ENCODE data around the gene CIAO2B.

Gene CIAO2B

DNA sequence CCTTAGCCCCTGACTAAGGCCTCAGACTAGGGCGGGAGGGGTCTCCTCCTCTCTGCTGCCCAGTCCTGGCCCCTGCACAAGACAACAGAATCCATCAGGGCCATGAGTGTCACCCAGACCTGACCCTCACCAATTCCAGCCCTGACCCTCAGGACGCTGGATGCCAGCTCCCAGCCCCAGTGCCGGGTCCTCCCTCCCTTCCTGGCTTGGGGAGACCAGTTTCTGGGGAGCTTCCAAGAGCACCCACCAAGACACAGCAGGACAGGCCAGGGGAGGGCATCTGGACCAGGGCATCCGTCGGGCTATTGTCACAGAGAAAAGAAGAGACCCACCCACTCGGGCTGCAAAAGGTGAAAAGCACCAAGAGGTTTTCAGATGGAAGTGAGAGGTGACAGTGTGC, 39.5 kb upstream of the CIAO2B start:
- Histone ChIP-seq H3K27me3 (ENCODE audit: insufficient read depth, low read length, poor library complexity, severe bottlenecking) (no peaks in the 10 kb centered on the region), H3K4me2 (ENCODE audit: low read depth, low read length, poor library complexity, severe bottlenecking) (no peak overlapping the region), H3K4me3 (ENCODE audit: low read length, poor library complexity, severe bottlenecking) (no peak overlapping the region), H3K79me2 (ENCODE audit: insufficient read depth, low read length) (no peaks in the 10 kb centered on the region), H3K9ac (ENCODE audit: low read depth, low read length, poor library complexity, severe bottlenecking) (no peak overlapping the region), H3K9me3 (ENCODE audit: insufficient read depth, low read depth, low read length) (no peaks in the 10 kb centered on the region), H3K4me1 (ENCODE audit: insufficient read depth, low read length, poor library complexity, severe bottlenecking) (peaks cover 5% of the 10 kb centered on the region), H4K20me1 (ENCODE audit: insufficient read depth, low read length, poor library complexity, severe bottlenecking) (no peaks in the 10 kb centered on the region), H3K9me2 (replicated peaks; ENCODE audit: low read depth, low read length) (no peaks in the 10 kb centered on the region), H2AFZ (ENCODE audit: low read length) (no peak overlapping the region), H3K36me3 (ENCODE audit: insufficient read depth, low read length) (no peaks in the 10 kb centered on the region), H3F3A (ENCODE audit: low read depth) (no peaks in the 10 kb centered on the region)
- TF ChIP-seq EZH2phosphoT487 (IDR thresholded peaks at IDR 0.05; ENCODE audit: borderline replicate concordance): no peak
- TF ChIP-seq, protein P1, sequence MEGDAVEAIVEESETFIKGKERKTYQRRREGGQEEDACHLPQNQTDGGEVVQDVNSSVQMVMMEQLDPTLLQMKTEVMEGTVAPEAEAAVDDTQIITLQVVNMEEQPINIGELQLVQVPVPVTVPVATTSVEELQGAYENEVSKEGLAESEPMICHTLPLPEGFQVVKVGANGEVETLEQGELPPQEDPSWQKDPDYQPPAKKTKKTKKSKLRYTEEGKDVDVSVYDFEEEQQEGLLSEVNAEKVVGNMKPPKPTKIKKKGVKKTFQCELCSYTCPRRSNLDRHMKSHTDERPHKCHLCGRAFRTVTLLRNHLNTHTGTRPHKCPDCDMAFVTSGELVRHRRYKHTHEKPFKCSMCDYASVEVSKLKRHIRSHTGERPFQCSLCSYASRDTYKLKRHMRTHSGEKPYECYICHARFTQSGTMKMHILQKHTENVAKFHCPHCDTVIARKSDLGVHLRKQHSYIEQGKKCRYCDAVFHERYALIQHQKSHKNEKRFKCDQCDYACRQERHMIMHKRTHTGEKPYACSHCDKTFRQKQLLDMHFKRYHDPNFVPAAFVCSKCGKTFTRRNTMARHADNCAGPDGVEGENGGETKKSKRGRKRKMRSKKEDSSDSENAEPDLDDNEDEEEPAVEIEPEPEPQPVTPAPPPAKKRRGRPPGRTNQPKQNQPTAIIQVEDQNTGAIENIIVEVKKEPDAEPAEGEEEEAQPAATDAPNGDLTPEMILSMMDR (conservative IDR thresholded peaks at IDR 0.05; ENCODE audit: low read length): no peak

DNA sequence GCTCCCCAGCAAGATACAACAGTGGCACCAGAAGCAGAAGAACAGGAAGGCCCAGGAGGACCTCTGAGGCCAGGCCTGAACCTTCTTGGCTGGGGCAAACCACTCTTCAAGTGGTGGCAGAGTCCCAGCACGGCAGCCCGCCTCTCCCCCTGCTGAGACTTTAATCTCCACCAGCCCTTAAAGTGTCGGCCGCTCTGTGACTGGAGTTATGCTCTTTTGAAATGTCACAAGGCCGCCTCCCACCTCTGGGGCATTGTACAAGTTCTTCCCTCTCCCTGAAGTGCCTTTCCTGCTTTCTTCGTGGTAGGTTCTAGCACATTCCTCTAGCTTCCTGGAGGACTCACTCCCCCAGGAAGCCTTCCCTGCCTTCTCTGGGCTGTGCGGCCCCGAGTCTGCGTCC, 38.8 kb upstream of the CIAO2B start:
- TF ChIP-seq EZH2phosphoT487 (IDR thresholded peaks at IDR 0.05; ENCODE audit: borderline replicate concordance): no peak
- TF ChIP-seq, protein P1 (conservative IDR thresholded peaks at IDR 0.05; ENCODE audit: low read length): no peak
- Histone ChIP-seq H3F3A (ENCODE audit: low read depth) (no peaks in the 10 kb centered on the region), H3K27me3 (ENCODE audit: insufficient read depth, low read length, poor library complexity, severe bottlenecking) (no peaks in the 10 kb centered on the region), H3K79me2 (ENCODE audit: insufficient read depth, low read length) (no peaks in the 10 kb centered on the region), H3K4me2 (ENCODE audit: low read depth, low read length, poor library complexity, severe bottlenecking) (no peak overlapping the region), H3K9me2 (replicated peaks; ENCODE audit: low read depth, low read length) (no peaks in the 10 kb centered on the region), H3K4me3 (ENCODE audit: low read length, poor library complexity, severe bottlenecking) (no peak overlapping the region), H3K9me3 (ENCODE audit: insufficient read depth, low read depth, low read length) (no peaks in the 10 kb centered on the region), H3K4me1 (ENCODE audit: insufficient read depth, low read length, poor library complexity, severe bottlenecking) (peaks cover 5% of the 10 kb centered on the region), H2AFZ (ENCODE audit: low read length) (no peak overlapping the region), H3K9ac (ENCODE audit: low read depth, low read length, poor library complexity, severe bottlenecking) (no peak overlapping the region), H3K36me3 (ENCODE audit: insufficient read depth, low read length) (no peaks in the 10 kb centered on the region), H4K20me1 (ENCODE audit: insufficient read depth, low read length, poor library complexity, severe bottlenecking) (no peaks in the 10 kb centered on the region)

DNA sequence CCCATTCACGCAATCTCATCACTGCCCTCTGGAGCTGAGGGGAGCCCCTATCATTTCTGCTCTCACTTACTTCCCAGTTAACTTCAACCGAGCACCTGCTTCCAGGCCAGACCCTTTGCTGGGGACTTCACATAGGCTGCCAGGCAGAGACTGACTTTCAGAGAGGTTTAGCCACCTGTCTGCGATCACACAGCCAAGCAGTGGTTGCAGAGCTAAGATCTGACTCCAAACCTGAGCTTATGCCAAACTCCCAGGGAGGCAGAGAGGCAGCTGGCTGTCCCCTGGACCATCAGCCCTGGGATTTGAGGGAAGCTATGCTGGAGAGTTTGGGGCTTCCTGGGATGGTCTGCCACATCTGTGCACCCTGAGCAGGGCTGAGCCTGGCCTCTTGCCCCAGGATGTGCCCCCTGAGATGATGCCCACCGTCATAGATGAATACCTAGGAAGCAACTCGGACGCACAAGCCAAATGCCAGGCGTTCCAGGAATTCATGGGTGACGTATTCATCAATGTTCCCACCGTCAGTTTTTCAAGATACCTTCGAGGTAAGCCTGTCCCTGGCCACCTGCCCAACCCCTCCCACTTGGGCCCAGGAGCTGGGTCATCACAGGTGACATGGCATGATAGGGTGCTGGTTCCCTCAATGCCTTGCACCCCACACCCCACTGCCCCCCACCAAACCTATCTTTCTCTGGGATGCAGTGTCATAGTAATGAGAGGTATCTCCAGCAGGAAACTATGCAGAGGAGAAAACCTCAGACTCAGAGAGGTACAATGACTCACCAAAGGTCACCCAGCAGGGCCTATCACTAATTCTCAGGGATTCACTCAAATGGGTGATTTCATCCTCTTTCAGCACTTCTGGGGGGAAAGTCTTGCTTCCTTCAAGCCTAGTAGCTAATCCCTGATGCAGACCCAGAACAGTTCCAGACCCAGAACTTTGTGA, 36.8 kb upstream of the CIAO2B start:
- Histone ChIP-seq H3K4me3 (ENCODE audit: low read length, poor library complexity, severe bottlenecking) (no peak overlapping the region), H3K4me2 (ENCODE audit: low read depth, low read length, poor library complexity, severe bottlenecking) (no peak overlapping the region), H4K20me1 (ENCODE audit: insufficient read depth, low read length, poor library complexity, severe bottlenecking) (no peaks in the 10 kb centered on the region), H3K9me3 (ENCODE audit: insufficient read depth, low read depth, low read length) (no peaks in the 10 kb centered on the region), H2AFZ (ENCODE audit: low read length) (no peak overlapping the region), H3K79me2 (ENCODE audit: insufficient read depth, low read length) (no peaks in the 10 kb centered on the region), H3K4me1 (ENCODE audit: insufficient read depth, low read length, poor library complexity, severe bottlenecking) (peaks cover 5% of the 10 kb centered on the region), H3K9ac (ENCODE audit: low read depth, low read length, poor library complexity, severe bottlenecking) (no peak overlapping the region), H3F3A (ENCODE audit: low read depth) (no peaks in the 10 kb centered on the region), H3K9me2 (replicated peaks; ENCODE audit: low read depth, low read length) (no peaks in the 10 kb centered on the region), H3K27me3 (ENCODE audit: insufficient read depth, low read length, poor library complexity, severe bottlenecking) (no peaks in the 10 kb centered on the region), H3K36me3 (ENCODE audit: insufficient read depth, low read length) (no peaks in the 10 kb centered on the region)
- no peak for TF ChIP-seq EZH2phosphoT487 (IDR thresholded peaks at IDR 0.05; ENCODE audit: borderline replicate concordance)
- TF ChIP-seq, protein P1 (conservative IDR thresholded peaks at IDR 0.05; ENCODE audit: low read length): no peak
